Endothelial cell of umbilical vein (primary cell): Measurements from ENCODE around the gene ACTN1. TPM values are rescaled to one million over a fixed set of nuclear protein-coding genes. Genes with fewer than 3 reads are reported as not detected.

Source experiments
- BruUV-seq: library from RNA; stranded (reverse); fragments of 400-500 nt; replicated peaks from 2 replicates; lab custom pipeline; 2021; lab: Mats Ljungman, UMichigan
- CTCF ChIA-PET: fragments of 300-600, 350-600 bp; sonication (Branson Sonifier 250); formaldehyde crosslinking; loops from one replicate; lab custom pipeline; 2021; ENCODE audit warnings: antibody characterized with exemption, inconsistent platforms; lab: Charles Lee
- POLR2A ChIA-PET: fragments of 300-600, 350-600 bp; sonication (Branson Sonifier 250); formaldehyde crosslinking; loops from one replicate; lab custom pipeline; 2021; ENCODE audit warnings: antibody characterized with exemption, inconsistent platforms; lab: Charles Lee
- DNase-seq: peaks from one replicate; pipeline ENCODE4 v3.0.0-alpha.2; 2011; ENCODE audit warnings: low read depth, low spot score
- FAIRE-seq: peaks from 2 replicates; lab custom pipeline; 2011; peaks lifted over from hg19 to GRCh38; lab: Jason Lieb, UNC
- H2AFZ ChIP-seq: 2 replicates; pipeline ENCODE4 v1.6.0; 2012; ENCODE audit warnings: low read depth, low read length, control low read depth, inconsistent platforms
- H3K27ac ChIP-seq: 2 replicates; pipeline ENCODE4 v1.5.1; 2011; ENCODE audit warnings: low read depth, mild to moderate bottlenecking, control low read depth, low read length, moderate library complexity; ENCODE audit not compliant: insufficient read depth
- H3K27me3 ChIP-seq, 2 experiments: 2 replicates each; pipeline versions ENCODE4 v1.6.0 to v1.6.1; 2011; ENCODE audit warnings: low read length in 2 of 2, mixed read lengths in 1 of 2; ENCODE audit not compliant: control insufficient read depth in 2 of 2, insufficient read depth in 2 of 2
- H3K36me3 ChIP-seq, 2 experiments: 2 replicates in 1 of 2; 3 replicates in 1 of 2; pipeline ENCODE4 v1.5.1; 2011; ENCODE audit warnings: low read length in 2 of 2, mild to moderate bottlenecking in 1 of 2, moderate library complexity in 1 of 2; ENCODE audit not compliant: control insufficient read depth in 2 of 2, insufficient read depth in 2 of 2; ENCODE audit errors: extremely low read depth in 1 of 2
- H3K4me1 ChIP-seq: 3 replicates; pipeline ENCODE4 v1.5.1; 2011; ENCODE audit warnings: mild to moderate bottlenecking, low read length; ENCODE audit not compliant: control insufficient read depth, insufficient read depth; ENCODE audit errors: extremely low read depth
- H3K4me2 ChIP-seq: 2 replicates; pipeline ENCODE4 v1.6.1; 2011; ENCODE audit warnings: low read length, control low read depth, mixed read lengths; ENCODE audit not compliant: insufficient read depth
- H3K4me3 ChIP-seq, 3 experiments: fragments of 200-600 bp in 1 of 3; sonication (generic), shearing (Covaris generic) in 1 of 3; replicated peaks in 1 of 3; 2 replicates each; pipeline ENCODE4 v1.5.1; 2011 to 2016; ENCODE audit warnings: control low read depth in 3 of 3, low read length in 3 of 3, mild to moderate bottlenecking in 2 of 3, inconsistent platforms in 1 of 3, low read depth in 1 of 3, moderate library complexity in 1 of 3; ENCODE audit not compliant: insufficient read depth in 1 of 3
- H3K79me2 ChIP-seq: 2 replicates; pipeline ENCODE4 v1.6.0; 2012; ENCODE audit warnings: low read length, inconsistent platforms; ENCODE audit not compliant: control insufficient read depth, insufficient read depth
- H3K9ac ChIP-seq: replicated peaks from 2 replicates; pipeline ENCODE3; 2011; ENCODE audit warnings: low read length, control low read depth; ENCODE audit not compliant: insufficient read depth; ENCODE audit errors: extremely low read depth
- H3K9me1 ChIP-seq: replicated peaks from 3 replicates; pipeline ENCODE4 v1.6.0; 2011; ENCODE audit warnings: mild to moderate bottlenecking, low read length; ENCODE audit not compliant: control insufficient read depth, insufficient read depth; ENCODE audit errors: extremely low read depth
- H3K9me3 ChIP-seq: replicated peaks from 2 replicates; pipeline ENCODE4 v1.5.1; 2012; ENCODE audit warnings: low read length, inconsistent platforms; ENCODE audit not compliant: control insufficient read depth, insufficient read depth
- H4K20me1 ChIP-seq: replicated peaks from 2 replicates; pipeline ENCODE3; 2011; ENCODE audit warnings: mild to moderate bottlenecking, low read length; ENCODE audit not compliant: control insufficient read depth, insufficient read depth; ENCODE audit errors: extremely low read depth
- CTCF ChIP-seq, 2 donors: IDR thresholded peaks; 1 replicate in 1 of 2; 2 replicates in 1 of 2; pipeline ENCODE4 v1.5.1; 2011; ENCODE audit warnings: low read length in 2 of 2, mild to moderate bottlenecking in 2 of 2, moderate library complexity in 2 of 2, control low read depth in 1 of 2, inconsistent platforms in 1 of 2, low read depth in 1 of 2; ENCODE audit not compliant: insufficient read depth in 1 of 2; ENCODE audit errors: extremely low read depth in 1 of 2
- EZH2 ChIP-seq: IDR thresholded peaks from 2 replicates; pipeline ENCODE4 v1.6.1; 2012; ENCODE audit warnings: borderline replicate concordance, low read depth, mild to moderate bottlenecking, moderate library complexity, low read length, inconsistent platforms; ENCODE audit not compliant: severe bottlenecking
- FOS ChIP-seq: IDR thresholded peaks from 2 replicates; pipeline ENCODE4 v1.6.1; 2011; ENCODE audit warnings: mild to moderate bottlenecking, low read length, moderate library complexity, borderline replicate concordance; ENCODE audit not compliant: insufficient read depth
- GATA2 ChIP-seq: IDR thresholded peaks from 2 replicates; pipeline ENCODE4 v1.7.0; 2011; ENCODE audit warnings: low read depth, mild to moderate bottlenecking, moderate library complexity, mixed read lengths, low read length; ENCODE audit not compliant: insufficient read length, insufficient read depth
- JUN ChIP-seq: IDR thresholded peaks from 2 replicates; pipeline ENCODE4 v1.6.1; 2011; ENCODE audit warnings: borderline replicate concordance, low read depth; ENCODE audit not compliant: insufficient read length, insufficient read depth
- MAX ChIP-seq: IDR thresholded peaks from 2 replicates; pipeline ENCODE4 v1.6.1; 2011; ENCODE audit not compliant: insufficient read depth, insufficient read length
- MYC ChIP-seq: IDR thresholded peaks from one replicate; pipeline ENCODE4 v1.6.1; 2011; ENCODE audit warnings: mild to moderate bottlenecking, low read depth, low read length
- POLR2A ChIP-seq: IDR thresholded peaks from 2 replicates; pipeline ENCODE4 v1.6.1; 2012; ENCODE audit warnings: low read depth, mild to moderate bottlenecking, control low read depth, low read length
- POLR2AphosphoS5 ChIP-seq: IDR thresholded peaks from 2 replicates; pipeline ENCODE4 v1.6.1; 2012; ENCODE audit warnings: low read depth, mild to moderate bottlenecking, control low read depth, low read length, moderate library complexity; ENCODE audit not compliant: insufficient read depth
- dilution Hi-C: fragments of 300-500 bp; cut with MboI; formaldehyde crosslinking; loops from one replicate; pipeline ENCODE4 v1.15.0; 2019; ENCODE audit warnings: low sequenced_read_pairs; ENCODE audit not compliant: extremely low pct_ligation_motif_present
- intact Hi-C: fragments of 100-400 bp; cut with micrococcal nuclease; formaldehyde crosslinking; loops from one replicate; pipeline ENCODE4 v1.10.0; 2022
- polyA plus RNA-seq, 4 experiments: library from polyadenylated mRNA; depleted of rRNA in 3 of 4; stranded (reverse) in 3 of 4; unstranded in 1 of 4; fragments of >200 nt; gene quantifications; 2 replicates each; pipeline versions ENCODE4 v1.2.1 to v1.2.3, GENCODE V29; 2011 to 2012; ENCODE audit warnings: missing spikeins in 1 of 4
- total RNA-seq: library from RNA; stranded (reverse); gene quantifications from 2 replicates; pipeline ENCODE4 v1.2.3, GENCODE V29; 2021

The ACTN1 gene
- total and polyA plus RNA-seq, 2 donors (not counting 3 experiments of a cell fraction or from before 2014, with no cell fraction given): 442 to 463 TPM

GRCh38 chr14:68971411-68972035 lies 7.6 kb downstream of the ACTN1 start:
- peaks cover 19 to 26% of the 10 kb centered on the region in 2 experiments for H3K36me3 ChIP-seq
- no peaks in the 10 kb centered on the region for H3K9me3 ChIP-seq
- H3K4me2 ChIP-seq: no peak overlapping the region
- H3K27ac ChIP-seq: no peak overlapping the region
- no peak overlapping the region for H2AFZ ChIP-seq
- FAIRE-seq: no peak
- no peak overlapping the region for H3K9ac ChIP-seq
- H3K79me2 ChIP-seq: peaks cover 100% of the 10 kb centered on the region
- no peak overlapping the region for H3K4me3 ChIP-seq
- no peaks in the 10 kb centered on the region for H4K20me1 ChIP-seq
- dilution Hi-C loops: no loop called here
- no peaks in the 10 kb centered on the region for H3K9me1 ChIP-seq
- H3K27me3 ChIP-seq: no peaks in the 10 kb centered on the region
- TF ChIP-seq EZH2 (no peak), MAX (no peak), MYC (no peak), FOS (no peak), POLR2A (no peak), GATA2 (no peak), CTCF (IDR thresholded peaks at IDR 0.05; ENCODE audit: extremely low read depth in 1 of 2, insufficient read depth in 1 of 2, low read depth in 1 of 2, low read length in 2 of 2) (no peak), JUN (no peak), POLR2AphosphoS5 (no peak)
- BruUV-seq: no TSS peak
- H3K4me1 ChIP-seq: peaks cover 73% of the 10 kb centered on the region
- intact Hi-C loops: no loop called here
- POLR2A ChIA-PET: no interaction called here
- no peak for DNase-seq
- CTCF ChIA-PET: no interaction called here
